ENCODE results near the gene HHIPL1. TPM values are rescaled to one million over a fixed set of nuclear protein-coding genes. Genes with fewer than 3 reads are reported as not detected.

The HHIPL1 gene
- total RNA-seq, 1 experiment from 2014 or later, result 2.6 TPM

- H3K14ac ChIP-seq (ENCODE audit: insufficient read depth, low read length), result no peak overlapping the region
- no peak overlapping the region for H3K27ac ChIP-seq (ENCODE audit: insufficient read length, low read depth, low read length)
- H3K79me2 ChIP-seq (ENCODE audit: insufficient read depth, low read length), result no peaks in the 10 kb centered on the region
- H3K9ac ChIP-seq (ENCODE audit: extremely low read depth, insufficient read length, low read length), result no peak overlapping the region
- H3K4me2 ChIP-seq (ENCODE audit: insufficient read depth, insufficient read length, low read length), result no peak overlapping the region
- no peak overlapping the region for H4K5ac ChIP-seq (ENCODE audit: insufficient read length, low read depth, low read length)
- no peaks in the 10 kb centered on the region for H3K79me1 ChIP-seq (ENCODE audit: insufficient read depth, low read depth, low read length, poor library complexity, severe bottlenecking)
- no peak for DNase-seq
- H3K23ac ChIP-seq (ENCODE audit: insufficient read length, low read depth, low read length), result no peak overlapping the region
- H3K4me3 Mint-ChIP-seq, result no peak overlapping the region
- H3K9me3 ChIP-seq (ENCODE audit: control insufficient read depth, low read depth, low read length), result peaks cover 8% of the 10 kb centered on the region
- no peak overlapping the region for H3T11ph ChIP-seq (ENCODE audit: low read length)
- no peaks in the 10 kb centered on the region for H3K27me3 ChIP-seq (ENCODE audit: insufficient read depth, low read length)
- H2BK5ac ChIP-seq (ENCODE audit: insufficient read length, low read length), result no peak overlapping the region
- peaks cover 10% of the 10 kb centered on the region for H3K27me3 Mint-ChIP-seq (ENCODE audit: low read depth)
- H3K18ac ChIP-seq (ENCODE audit: insufficient read length, low read depth, low read length), result no peak overlapping the region
- no peak overlapping the region for H4K8ac ChIP-seq (replicated peaks; ENCODE audit: insufficient read length, low read depth, low read length)
- peaks cover 35 to 36% of the 10 kb centered on the region in 2 experiments for H3K4me1 Mint-ChIP-seq
- H3K4ac ChIP-seq (ENCODE audit: low read depth, low read length), result no peak overlapping the region
- H2AK5ac ChIP-seq (ENCODE audit: insufficient read length, low read length), result no peak overlapping the region
- no peak overlapping the region for H2AFZ ChIP-seq (ENCODE audit: low read length)
- peaks cover 3 to 10% (median 8%) of the 10 kb centered on the region in 3 experiments; a peak in 3 of 7 replicates for H3K36me3 Mint-ChIP-seq (ENCODE audit: insufficient read depth in 1 of 3, low read depth in 3 of 3)
- no peaks in the 10 kb centered on the region for H3K23me2 ChIP-seq (ENCODE audit: insufficient read length, low read depth, low read length, poor library complexity, severe bottlenecking)
- peaks cover 15 to 23% of the 10 kb centered on the region in 2 experiments for H3K9me3 Mint-ChIP-seq
- H2BK15ac ChIP-seq (ENCODE audit: low read depth, low read length), result no peak overlapping the region
- H2BK120ac ChIP-seq (ENCODE audit: low read depth, low read length, poor library complexity, severe bottlenecking), result no peak overlapping the region
- H4K20me1 ChIP-seq (ENCODE audit: control insufficient read depth, insufficient read depth, insufficient read length), result no peaks in the 10 kb centered on the region
- no peak overlapping the region for H3K27ac Mint-ChIP-seq
- no peak overlapping the region for H2BK12ac ChIP-seq (ENCODE audit: insufficient read length, low read depth, low read length)
- no peaks in the 10 kb centered on the region; the same call in 1 of the 2 replicates for H3K4me1 ChIP-seq (ENCODE audit: insufficient read depth, low read length)
- H4K91ac ChIP-seq (ENCODE audit: insufficient read length, low read depth, low read length), result no peak overlapping the region
- H3K56ac ChIP-seq (ENCODE audit: insufficient read length, low read depth, low read length), result no peak overlapping the region
- TF ChIP-seq CTCF (conservative IDR thresholded peaks at IDR 0.05), result no peak
- no CpG with 5 or more reads among the region's 60 CpGs for WGBS (ENCODE audit: extremely low coverage, insufficient read length, low lambda C conversion rate)
- no peak overlapping the region for H2BK20ac ChIP-seq (ENCODE audit: low read depth, low read length, poor library complexity, severe bottlenecking)
Observed at GRCh38 chr14:99674776-99675381, 29.9 kb downstream of the HHIPL1 start.

Measured in H9 (cell line).